Hepatic stellate cell (primary cell): Measurements from ENCODE around the gene IGFBP6.
"Not testable (repeated sequence)": the region's sequence is repeated elsewhere in the genome, so short reads cannot be mapped to it uniquely, and the experiment has no call there.

Experiments
- DNase-seq: peaks from one replicate; pipeline ENCODE4 v3.0.0; 2011; ENCODE audit warnings: low spot score

The IGFBP6 gene

GRCh38 chr12:53096759-53097158 lies 708 bp upstream of the IGFBP6 start:
- DNase-seq = no peak

- DNase-seq = peak; percentile 60
These were observed 282 bp upstream of the IGFBP6 start for GRCh38 chr12:53097207-53097563.

GRCh38 chr12:53098354-53098981 lies 1.0 kb downstream of the IGFBP6 start:
- peak; percentile 86 for DNase-seq

GRCh38 chr12:53099071-53099882 lies 1.8 kb downstream of the IGFBP6 start:
- peak; percentile 99 for DNase-seq

- DNase-seq = no peak
These were observed 3.1 kb downstream of the IGFBP6 start for GRCh38 chr12:53100466-53101151.

- DNase-seq = no peak
These were observed 3.8 kb downstream of the IGFBP6 start for GRCh38 chr12:53101266-53101665.

GRCh38 chr12:53101931-53102781 lies 4.7 kb downstream of the IGFBP6 start:
- no peak for DNase-seq

GRCh38 chr12:53102883-53103807 lies 5.7 kb downstream of the IGFBP6 start, which contains the start of gene SOAT2:
TSS of gene SOAT2 (plus strand) at chr12:53103486. CDS start at chr12:53103578, 92 bp downstream.
- DNase-seq = no peak

- DNase-seq = no peak
These were observed 6.4 kb downstream of the IGFBP6 start for GRCh38 chr12:53103860-53104305.

GRCh38 chr12:53105256-53105655 lies 7.8 kb downstream of the IGFBP6 start:
- DNase-seq = no peak

- no peak for DNase-seq
These were observed 8.4 kb downstream of the IGFBP6 start for GRCh38 chr12:53105712-53106439.

GRCh38 chr12:53107122-53107521 lies 9.7 kb downstream of the IGFBP6 start:
- DNase-seq = no peak

- DNase-seq = not testable (repeated sequence)
These were observed 15.0 kb downstream of the IGFBP6 start for GRCh38 chr12:53112431-53112830.

GRCh38 chr12:53113136-53113705 lies 15.8 kb downstream of the IGFBP6 start:
- no peak for DNase-seq

- DNase-seq = no peak
These were observed 16.5 kb downstream of the IGFBP6 start for GRCh38 chr12:53113951-53114350.

GRCh38 chr12:53115112-53115890 lies 17.8 kb downstream of the IGFBP6 start:
- no peak for DNase-seq

- DNase-seq = no peak
These were observed 18.6 kb downstream of the IGFBP6 start for GRCh38 chr12:53115891-53116648.

- DNase-seq = no peak
These were observed 21.4 kb downstream of the IGFBP6 start for GRCh38 chr12:53118751-53119300.
